Stimulated activated naive B cell treated with anti-CD40 and anti-IgM and Interleukin-4, amounts not matched to agents 10 μg/mL and 1 μg/mL and 100 μg/mL, for 72 hours (primary cell): ENCODE measurements around the gene EFNA4.

Source experiments
- ATAC-seq, 2 donors: fragments of 150-1000 bp; cut with Tn5 transposase; replicated peaks; 2 replicates each; pipeline ENCODE4 v1.10.0; 2021; ENCODE audit warnings: moderate library complexity in 1 of 2
- DNase-seq: peaks from one replicate; pipeline ENCODE4 v3.0.0; 2021
- H3K27ac Mint-ChIP-seq: one replicate; pipeline ENCODE4 v1.8.0; 2022; ENCODE audit warnings: mild to moderate bottlenecking, mixed read lengths
- H3K27me3 Mint-ChIP-seq, 2 donors: one replicate each; pipeline ENCODE4 v1.8.0; 2022; ENCODE audit warnings: mixed read lengths in 2 of 2
- H3K36me3 Mint-ChIP-seq, 2 donors: one replicate each; pipeline ENCODE4 v1.8.0; 2022; ENCODE audit warnings: mixed read lengths in 2 of 2, mild to moderate bottlenecking in 1 of 2
- H3K4me1 Mint-ChIP-seq, 2 donors: one replicate each; pipeline ENCODE4 v1.8.0; 2022; ENCODE audit warnings: mixed read lengths in 2 of 2, mild to moderate bottlenecking in 1 of 2
- H3K4me3 Mint-ChIP-seq, 2 donors: one replicate each; pipeline ENCODE4 v1.8.0; 2022; ENCODE audit warnings: mild to moderate bottlenecking in 2 of 2, mixed read lengths in 2 of 2, moderate library complexity in 1 of 2
- H3K9me3 Mint-ChIP-seq, 2 donors: one replicate each; pipeline ENCODE4 v1.8.0; 2022; ENCODE audit warnings: mixed read lengths in 2 of 2, mild to moderate bottlenecking in 1 of 2

Gene EFNA4

DNA sequence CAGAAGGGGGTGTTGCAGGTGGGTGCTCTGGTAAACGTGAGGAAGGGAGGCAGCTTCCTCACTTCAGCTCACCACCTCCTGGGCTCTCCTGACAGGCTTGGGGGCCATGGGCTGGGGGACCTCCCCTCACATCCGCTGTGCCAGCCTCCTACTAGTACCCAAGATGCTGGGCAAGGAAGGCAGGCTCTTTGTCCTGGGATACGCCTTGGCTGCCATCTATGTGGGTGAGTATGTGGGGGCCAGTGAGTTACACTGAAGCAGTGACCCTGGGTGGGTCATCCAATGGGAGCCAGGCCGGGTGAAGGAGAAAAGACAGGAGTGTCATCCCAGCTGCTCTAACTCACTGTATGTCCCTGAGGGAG, 24.3 kb upstream of the EFNA4 start:
- no peak overlapping the region for H3K27ac Mint-ChIP-seq
- H3K4me3 Mint-ChIP-seq, result no peak overlapping the region
- ATAC-seq (no peak), DNase-seq (no peak)
- peaks cover 0 to under 1% of the 10 kb centered on the region in 2 donors for H3K4me1 Mint-ChIP-seq
- no peaks in the 10 kb centered on the region for H3K9me3 Mint-ChIP-seq
- H3K36me3 Mint-ChIP-seq, result no peaks in the 10 kb centered on the region
- H3K27me3 Mint-ChIP-seq, result peaks cover 14 to 37% of the 10 kb centered on the region in 2 donors

GRCh38 chr1:155040358-155041093, 23.0 kb upstream of the EFNA4 start:
- H3K36me3 Mint-ChIP-seq, result no peaks in the 10 kb centered on the region
- H3K4me3 Mint-ChIP-seq, result no peak overlapping the region
- ATAC-seq (no peak), DNase-seq (no peak)
- peaks cover 14 to 33% of the 10 kb centered on the region in 2 donors for H3K27me3 Mint-ChIP-seq
- H3K27ac Mint-ChIP-seq, result no peak overlapping the region
- no peaks in the 10 kb centered on the region for H3K9me3 Mint-ChIP-seq
- H3K4me1 Mint-ChIP-seq, result peaks cover 9 to 10% of the 10 kb centered on the region in 2 donors

DNA sequence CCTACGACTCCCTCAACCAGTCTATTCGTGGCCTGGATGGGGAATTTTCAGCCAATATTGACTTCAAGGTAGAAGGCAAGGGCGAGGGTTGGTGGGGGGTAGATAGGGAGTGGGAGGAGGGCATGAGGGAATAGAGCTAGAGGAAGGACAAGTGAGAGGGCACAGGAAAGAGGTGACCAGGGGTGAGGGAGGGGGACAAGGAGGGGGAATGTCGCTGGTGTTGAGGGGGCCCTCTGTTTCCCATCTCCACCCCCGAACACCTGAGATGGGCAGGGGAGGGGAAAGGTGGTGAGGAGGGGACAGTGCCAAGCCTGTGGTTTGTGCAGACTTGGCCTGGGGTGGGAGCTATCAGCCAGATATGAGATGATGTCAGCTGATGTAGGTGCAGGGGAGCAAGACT, 20.8 kb upstream of the EFNA4 start:
- DNase-seq, result no peak
- peaks cover 14 to 25% of the 10 kb centered on the region in 2 donors for H3K27me3 Mint-ChIP-seq
- no peaks in the 10 kb centered on the region for H3K36me3 Mint-ChIP-seq
- H3K4me1 Mint-ChIP-seq, result peaks cover 9 to 11% of the 10 kb centered on the region in 2 donors
- no peak for ATAC-seq
- H3K27ac Mint-ChIP-seq, result no peak overlapping the region
- H3K9me3 Mint-ChIP-seq, result no peaks in the 10 kb centered on the region
- H3K4me3 Mint-ChIP-seq, result no peak overlapping the region

GRCh38 chr1:155043301-155043702, 20.2 kb upstream of the EFNA4 start:
- no peak overlapping the region for H3K4me3 Mint-ChIP-seq
- ATAC-seq, result no peak
- H3K36me3 Mint-ChIP-seq, result no peaks in the 10 kb centered on the region
- peaks cover 9 to 19% of the 10 kb centered on the region in 2 donors for H3K27me3 Mint-ChIP-seq
- no peak for DNase-seq
- H3K9me3 Mint-ChIP-seq, result no peaks in the 10 kb centered on the region
- peaks cover 9 to 11% of the 10 kb centered on the region in 2 donors for H3K4me1 Mint-ChIP-seq
- no peak overlapping the region for H3K27ac Mint-ChIP-seq

DNA sequence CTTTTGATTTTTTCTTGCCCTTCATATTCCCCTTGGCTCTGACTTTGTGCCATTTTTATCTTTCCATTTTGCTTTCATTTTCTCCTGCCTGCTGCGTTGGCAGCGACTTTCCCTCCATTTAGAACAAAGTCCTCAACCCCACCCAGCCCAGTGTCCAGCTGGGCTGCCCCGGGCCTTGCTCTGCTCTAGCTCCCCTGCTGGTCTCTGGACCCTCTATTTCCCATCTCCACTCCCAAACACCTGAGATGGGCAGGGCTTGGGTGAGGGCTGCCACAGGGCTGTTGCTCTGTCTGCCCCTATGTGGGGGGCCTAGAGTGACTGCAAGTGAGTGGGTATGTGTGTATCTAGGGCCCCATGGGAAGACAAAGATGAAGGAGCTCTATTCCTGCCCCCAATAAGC, 19.7 kb upstream of the EFNA4 start:
- no peaks in the 10 kb centered on the region for H3K36me3 Mint-ChIP-seq
- H3K27me3 Mint-ChIP-seq, result peaks cover 5 to 14% of the 10 kb centered on the region in 2 donors
- no peak overlapping the region for H3K4me3 Mint-ChIP-seq
- ATAC-seq (no peak), DNase-seq (no peak)
- H3K9me3 Mint-ChIP-seq, result no peaks in the 10 kb centered on the region
- H3K4me1 Mint-ChIP-seq, result peaks cover 9 to 11% of the 10 kb centered on the region in 2 donors
- no peak overlapping the region for H3K27ac Mint-ChIP-seq

DNA sequence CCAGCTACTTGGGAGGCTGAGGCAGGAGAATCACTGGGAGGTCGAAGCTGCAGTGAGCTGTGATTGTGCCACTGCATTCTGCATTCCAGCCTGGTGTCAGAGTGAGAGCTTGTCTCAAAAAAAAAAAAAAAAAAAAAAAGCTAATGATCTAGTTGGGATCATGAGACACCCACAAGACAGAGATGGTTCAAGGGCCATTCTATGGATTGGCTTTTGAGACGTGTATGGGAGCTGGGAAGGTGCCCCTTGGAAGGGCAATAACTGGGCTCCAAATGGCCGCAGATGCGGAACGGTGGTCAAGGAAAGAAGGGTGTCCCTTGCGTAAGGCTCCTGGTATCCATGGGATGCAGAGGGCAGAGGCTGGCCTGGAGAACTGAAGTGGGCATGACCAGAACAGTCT, 19.2 kb upstream of the EFNA4 start:
- H3K4me1 Mint-ChIP-seq, result peaks cover 9 to 11% of the 10 kb centered on the region in 2 donors
- H3K9me3 Mint-ChIP-seq, result no peaks in the 10 kb centered on the region
- H3K4me3 Mint-ChIP-seq, result no peak overlapping the region
- H3K36me3 Mint-ChIP-seq, result no peaks in the 10 kb centered on the region
- no peak overlapping the region for H3K27ac Mint-ChIP-seq
- no peak for DNase-seq
- no peak for ATAC-seq
- peaks cover 2 to 9% of the 10 kb centered on the region in 2 donors for H3K27me3 Mint-ChIP-seq

GRCh38 chr1:155044812-155045657, 18.5 kb upstream of the EFNA4 start:
- ATAC-seq (peak; percentile 96), DNase-seq (peak; percentile 32)
- no peaks in the 10 kb centered on the region for H3K36me3 Mint-ChIP-seq
- H3K27ac Mint-ChIP-seq, result no peak overlapping the region
- H3K9me3 Mint-ChIP-seq, result no peaks in the 10 kb centered on the region
- H3K27me3 Mint-ChIP-seq, result peaks cover 0 to 6% of the 10 kb centered on the region in 2 donors
- peaks cover 15% of the 10 kb centered on the region in 2 donors for H3K4me1 Mint-ChIP-seq
- H3K4me3 Mint-ChIP-seq, result no peak overlapping the region

DNA sequence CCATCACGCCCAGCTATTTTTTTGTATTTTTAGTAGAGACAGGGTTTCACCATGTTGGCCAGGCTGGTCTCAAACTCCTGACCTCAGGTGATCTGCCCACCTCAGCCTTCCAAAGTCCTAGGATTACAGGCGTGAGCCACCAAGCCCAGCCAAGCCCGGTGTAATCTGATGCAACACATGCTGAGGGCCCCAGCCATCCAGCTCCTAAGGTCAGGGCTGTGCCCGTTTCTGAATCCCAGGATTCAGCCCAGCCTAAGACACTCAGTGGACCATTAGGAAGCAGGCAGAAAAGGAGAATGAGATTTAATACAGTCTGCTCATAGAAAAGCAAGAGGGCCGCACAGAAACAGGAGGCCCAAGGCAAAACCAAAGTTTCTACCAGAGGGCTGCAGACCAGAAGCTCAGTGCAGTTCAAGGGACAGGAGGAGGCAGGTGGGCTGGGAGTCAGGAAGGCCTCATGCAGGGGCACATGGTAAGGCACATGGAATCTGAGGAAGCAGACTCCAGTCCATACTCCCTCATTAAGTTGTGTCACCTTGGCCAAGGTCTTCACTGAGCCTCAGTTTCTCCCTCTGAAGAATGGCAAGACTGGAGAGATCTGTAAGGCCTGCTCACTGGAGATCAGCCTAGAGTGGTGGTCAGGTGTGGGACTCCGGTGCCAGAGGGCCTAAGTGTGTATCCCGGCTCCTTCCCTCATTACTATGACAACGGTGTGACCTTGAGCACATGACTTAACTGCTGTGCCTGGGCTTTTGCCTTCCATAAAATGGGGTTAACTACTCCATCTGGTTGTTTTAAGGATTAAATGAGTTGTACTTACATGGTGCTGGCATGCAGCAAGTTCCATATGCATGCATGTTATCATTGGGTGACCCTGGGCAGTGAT, 14.8 kb upstream of the EFNA4 start:
- no peak overlapping the region for H3K27ac Mint-ChIP-seq
- H3K9me3 Mint-ChIP-seq, result no peaks in the 10 kb centered on the region
- no peak overlapping the region for H3K4me3 Mint-ChIP-seq
- peaks cover 36 to 43% of the 10 kb centered on the region in 2 donors for H3K4me1 Mint-ChIP-seq
- ATAC-seq (no peak), DNase-seq (no peak)
- H3K36me3 Mint-ChIP-seq, result no peaks in the 10 kb centered on the region
- no peaks in the 10 kb centered on the region for H3K27me3 Mint-ChIP-seq

- Mint-ChIP-seq H3K9me3 (no peaks in the 10 kb centered on the region), H3K36me3 (peaks cover 0 to 4% of the 10 kb centered on the region in 2 donors), H3K4me3 (peak overlapping the region; percentile 83 to 89), H3K27me3 (no peaks in the 10 kb centered on the region), H3K4me1 (peaks cover 30 to 37% of the 10 kb centered on the region in 2 donors), H3K27ac (peak overlapping the region; percentile 31)
- no peak for ATAC-seq
- no peak for DNase-seq
Measured at GRCh38 chr1:155049651-155050559, 13.6 kb upstream of the EFNA4 start.

GRCh38 chr1:155050560-155051341, 12.8 kb upstream of the EFNA4 start, which contains the start of gene ADAM15:
TSS of gene ADAM15 (plus strand) at chr1:155051316. CDS start at chr1:155051387, 71 bp downstream.
- H3K9me3 Mint-ChIP-seq, result no peaks in the 10 kb centered on the region
- H3K36me3 Mint-ChIP-seq, result peaks cover 5 to 9% of the 10 kb centered on the region in 2 donors
- H3K4me3 Mint-ChIP-seq, result peak within 1 kb of the TSS; percentile 86 to 89
- peak; percentile 67 for DNase-seq
- no peaks in the 10 kb centered on the region for H3K27me3 Mint-ChIP-seq
- peak; percentile 80 to 83 for ATAC-seq
- peaks cover 25 to 34% of the 10 kb centered on the region in 2 donors for H3K4me1 Mint-ChIP-seq
- H3K27ac Mint-ChIP-seq, result peak within 1 kb of the TSS; percentile 86

DNA sequence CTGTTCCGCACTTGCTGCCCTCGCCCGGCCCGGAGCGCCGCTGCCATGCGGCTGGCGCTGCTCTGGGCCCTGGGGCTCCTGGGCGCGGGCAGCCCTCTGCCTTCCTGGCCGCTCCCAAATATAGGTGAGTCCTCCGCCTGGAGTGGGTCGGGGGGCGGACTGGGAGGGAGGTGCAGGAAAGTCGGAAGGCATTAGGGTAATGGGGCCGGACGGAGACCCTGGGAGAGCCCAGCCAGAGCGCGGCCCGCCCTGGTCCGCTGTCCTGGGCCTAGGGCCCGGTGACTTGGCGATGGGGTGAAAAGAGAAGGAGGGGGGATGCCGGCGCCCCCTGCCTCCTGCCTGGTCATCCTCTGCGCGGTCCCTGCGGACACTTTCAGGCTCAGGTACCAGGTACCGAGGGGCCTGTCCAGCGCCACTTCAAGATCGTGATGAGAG, 12.2 kb upstream of the EFNA4 start:
- H3K36me3 Mint-ChIP-seq, result peaks cover 11 to 15% of the 10 kb centered on the region in 2 donors
- DNase-seq (no peak), ATAC-seq (peak; percentile 14 to 18)
- H3K4me3 Mint-ChIP-seq, result peak overlapping the region; percentile 86
- no peaks in the 10 kb centered on the region for H3K27me3 Mint-ChIP-seq
- no peak overlapping the region for H3K27ac Mint-ChIP-seq
- peaks cover 25 to 34% of the 10 kb centered on the region in 2 donors for H3K4me1 Mint-ChIP-seq
- H3K9me3 Mint-ChIP-seq, result no peaks in the 10 kb centered on the region

GRCh38 chr1:155051777-155052398, 11.7 kb upstream of the EFNA4 start:
- DNase-seq (no peak), ATAC-seq (peak; percentile 46 to 52)
- Mint-ChIP-seq H3K27ac (peak overlapping the region; percentile 14), H3K36me3 (peaks cover 16 to 18% of the 10 kb centered on the region in 2 donors), H3K4me3 (peak overlapping the region; percentile 86), H3K9me3 (no peaks in the 10 kb centered on the region), H3K4me1 (peaks cover 25 to 34% of the 10 kb centered on the region in 2 donors), H3K27me3 (no peaks in the 10 kb centered on the region)
